Islet of Langerhans (tissue), 1 donor: ENCODE data around the gene MEGF11.

Experiments used
- FAIRE-seq: peaks from one replicate; lab custom pipeline; 2011; peaks lifted over from hg19 to GRCh38; lab: Jason Lieb, UNC

The MEGF11 gene

GRCh38 chr15:65964792-65965433 lies 288.6 kb downstream of the MEGF11 start:
- no peak for FAIRE-seq

GRCh38 chr15:65963911-65964482 lies 289.6 kb downstream of the MEGF11 start:
- FAIRE-seq = no peak

GRCh38 chr15:65963358-65963757 lies 290.2 kb downstream of the MEGF11 start:
- no peak for FAIRE-seq

- FAIRE-seq = no peak
Measured at GRCh38 chr15:65962187-65962586, 291.4 kb downstream of the MEGF11 start.

- FAIRE-seq = no peak
Measured at GRCh38 chr15:65960586-65960985, 293.0 kb downstream of the MEGF11 start.

GRCh38 chr15:65958835-65959234 lies 294.7 kb downstream of the MEGF11 start:
- no peak for FAIRE-seq

- FAIRE-seq = no peak
Measured at GRCh38 chr15:65957451-65957850, 296.1 kb downstream of the MEGF11 start.

- FAIRE-seq = no peak
Measured at GRCh38 chr15:65956899-65957298, 296.7 kb downstream of the MEGF11 start.

- FAIRE-seq = no peak
Measured at GRCh38 chr15:65956307-65956706, 297.2 kb downstream of the MEGF11 start.

GRCh38 chr15:65954289-65954741 lies 299.2 kb downstream of the MEGF11 start:
- FAIRE-seq = no peak

- no peak for FAIRE-seq
Measured at GRCh38 chr15:65953622-65954021, 299.9 kb downstream of the MEGF11 start.

- no peak for FAIRE-seq
Measured at GRCh38 chr15:65952391-65953053, 301.0 kb downstream of the MEGF11 start.

GRCh38 chr15:65951007-65951406 lies 302.5 kb downstream of the MEGF11 start:
- FAIRE-seq = no peak

GRCh38 chr15:65949491-65949890 lies 304.1 kb downstream of the MEGF11 start:
- no peak for FAIRE-seq

GRCh38 chr15:65949011-65949410 lies 304.5 kb downstream of the MEGF11 start:
- FAIRE-seq = no peak

- no peak for FAIRE-seq
Measured at GRCh38 chr15:65948383-65948782, 305.2 kb downstream of the MEGF11 start.

- no peak for FAIRE-seq
Measured at GRCh38 chr15:65947041-65947440, 306.5 kb downstream of the MEGF11 start.

- FAIRE-seq = no peak
Measured at GRCh38 chr15:65945616-65946015, 307.9 kb downstream of the MEGF11 start.

- FAIRE-seq = no peak
Measured at GRCh38 chr15:65944404-65944803, 309.1 kb downstream of the MEGF11 start.

- FAIRE-seq = no peak
Measured at GRCh38 chr15:65942436-65942835, 311.1 kb downstream of the MEGF11 start.

- FAIRE-seq = no peak
Measured at GRCh38 chr15:65940618-65940909, 313.0 kb downstream of the MEGF11 start.

- FAIRE-seq = no peak
Measured at GRCh38 chr15:65939901-65940617, 313.5 kb downstream of the MEGF11 start.

- FAIRE-seq = no peak
Measured at GRCh38 chr15:65938604-65939003, 314.9 kb downstream of the MEGF11 start.
